ENCODE results near the gene ME2.
"Not testable (repeated sequence)": the region's sequence is repeated elsewhere in the genome, so short reads cannot be mapped to it uniquely, and the experiment has no call there.

ME2 gene

GRCh38 chr18:50878345-50879301 is at the start of gene ME2:
TSS of gene ME2 (plus strand) at chr18:50879118. CDS start at chr18:50895821, 16,703 bp downstream.
- DNase-seq = peak; percentile 89

DNA sequence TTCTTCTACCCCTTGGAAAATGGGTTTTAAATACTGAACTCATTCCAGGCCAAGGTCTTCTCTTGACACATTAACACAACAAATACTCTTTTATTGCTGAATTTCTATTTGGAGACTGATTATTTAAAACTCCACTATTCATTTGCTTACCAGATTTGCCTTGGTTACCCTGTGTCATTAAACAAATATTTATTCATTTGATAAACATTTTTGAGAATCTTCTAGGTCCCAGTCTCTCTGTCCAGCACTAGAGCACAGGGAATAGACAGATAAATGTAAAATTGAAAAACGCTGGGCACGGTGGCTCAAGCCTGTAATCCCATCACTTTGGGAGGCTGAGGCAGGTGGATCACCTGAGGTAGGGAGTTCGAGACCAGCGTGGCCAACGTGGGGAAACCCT is 49.3 kb upstream of the ME2 start:
- DNase-seq = no peak

DNA sequence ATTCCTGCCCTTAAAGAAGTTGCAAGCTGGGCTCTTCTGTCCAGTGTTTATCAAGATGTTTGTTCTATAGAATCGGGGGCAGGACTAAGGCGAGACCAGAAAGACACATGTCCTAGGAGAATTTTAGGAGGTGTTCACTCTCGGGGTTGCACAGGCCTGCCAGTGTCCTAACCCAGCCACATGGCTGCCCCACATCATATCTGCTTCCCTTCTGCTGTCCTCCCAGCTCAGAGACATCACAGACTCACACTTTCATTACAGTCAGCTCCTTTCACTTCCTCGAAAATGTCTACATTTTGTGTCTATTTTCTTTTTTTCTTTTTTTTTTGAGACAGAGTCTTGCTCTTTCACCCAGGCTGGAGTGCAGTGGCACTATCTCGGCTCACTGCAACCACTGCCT is 48.4 kb upstream of the ME2 start:
- no peak for DNase-seq

DNA sequence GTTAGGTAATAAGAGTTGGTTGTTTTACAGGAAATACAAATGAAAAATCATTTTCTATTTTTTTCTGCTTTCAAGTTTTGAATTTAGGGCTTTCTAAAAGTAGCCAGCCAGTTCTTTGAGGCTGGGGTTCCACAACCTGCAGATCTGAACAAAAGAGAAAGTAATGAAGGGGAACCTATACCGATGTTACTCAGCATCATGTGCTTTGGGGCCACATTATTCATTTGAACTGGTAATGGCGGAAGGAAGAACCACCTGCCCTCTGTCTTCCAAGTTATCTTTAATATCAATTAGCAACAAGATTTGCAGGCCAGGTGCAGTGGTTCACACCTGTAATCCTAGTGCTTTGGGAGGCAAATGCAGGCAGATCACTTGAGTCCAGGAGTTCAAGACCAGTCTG is 46.2 kb upstream of the ME2 start:
- DNase-seq = no peak

DNA sequence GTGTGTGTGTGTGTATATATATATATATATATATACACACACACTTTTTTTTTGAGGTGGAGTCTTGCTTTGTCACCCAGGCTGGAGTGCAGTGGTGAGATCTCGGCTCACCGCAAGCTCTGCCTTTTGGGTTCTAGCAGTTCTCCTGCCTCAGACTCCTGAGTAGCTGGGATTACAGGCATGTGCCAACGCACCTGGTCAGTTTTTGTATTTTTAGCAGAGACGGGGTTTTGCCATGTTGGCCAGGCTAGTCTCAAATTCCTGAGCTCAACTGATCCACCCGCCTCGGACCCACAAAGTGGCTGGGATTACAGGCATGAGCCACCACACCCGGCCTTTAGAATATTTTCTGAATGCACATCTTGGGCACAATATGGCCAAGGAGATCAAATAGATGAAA is 45.4 kb upstream of the ME2 start:
- DNase-seq = not testable (repeated sequence)

DNA sequence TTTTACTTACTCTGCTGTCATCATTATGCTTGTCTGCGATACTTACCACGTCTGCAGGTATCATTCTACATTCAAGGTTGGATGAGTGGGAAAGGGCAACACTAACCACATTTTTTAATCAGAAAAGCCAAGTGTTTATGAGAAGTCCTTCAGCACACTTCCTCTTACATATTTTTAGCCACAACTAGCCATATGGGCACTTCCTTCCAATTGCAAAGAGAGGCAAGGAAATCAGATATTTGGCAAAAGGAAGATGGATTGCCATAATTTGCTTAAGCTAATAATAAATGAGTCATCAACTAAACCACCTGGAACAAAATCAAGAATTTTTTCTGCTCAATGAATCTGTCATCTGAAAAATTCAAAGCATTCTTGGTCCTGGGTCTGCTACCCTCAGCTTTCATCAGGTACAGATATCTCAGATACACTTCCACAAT is 42.4 kb upstream of the ME2 start:
- no peak for DNase-seq

DNA sequence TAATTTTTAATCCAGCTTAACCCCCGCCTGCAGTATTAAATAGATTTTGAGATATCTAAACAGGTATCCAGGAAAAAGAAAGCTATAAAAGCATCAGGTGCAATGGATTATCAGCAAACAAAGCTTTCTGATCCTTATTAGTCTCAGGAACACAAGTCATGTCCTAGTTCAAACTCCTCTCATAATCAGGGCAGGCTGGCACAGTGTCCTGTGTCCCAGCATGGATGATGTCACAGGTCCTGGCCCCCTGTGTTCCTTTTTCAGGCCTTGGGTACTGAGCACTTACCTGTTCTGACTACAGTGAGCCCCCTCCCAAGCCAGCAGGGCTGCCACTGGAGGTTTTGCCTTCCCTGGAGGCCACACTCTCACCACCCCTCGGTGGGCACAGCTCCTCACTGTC is 39.6 kb upstream of the ME2 start:
- no peak for DNase-seq

GRCh38 chr18:50839996-50840395 is 38.9 kb upstream of the ME2 start:
- no peak for DNase-seq

- no peak for DNase-seq
Observed at GRCh38 chr18:50842846-50843245, 36.1 kb upstream of the ME2 start.

GRCh38 chr18:50844554-50844953 is 34.4 kb upstream of the ME2 start:
- DNase-seq = no peak

DNA sequence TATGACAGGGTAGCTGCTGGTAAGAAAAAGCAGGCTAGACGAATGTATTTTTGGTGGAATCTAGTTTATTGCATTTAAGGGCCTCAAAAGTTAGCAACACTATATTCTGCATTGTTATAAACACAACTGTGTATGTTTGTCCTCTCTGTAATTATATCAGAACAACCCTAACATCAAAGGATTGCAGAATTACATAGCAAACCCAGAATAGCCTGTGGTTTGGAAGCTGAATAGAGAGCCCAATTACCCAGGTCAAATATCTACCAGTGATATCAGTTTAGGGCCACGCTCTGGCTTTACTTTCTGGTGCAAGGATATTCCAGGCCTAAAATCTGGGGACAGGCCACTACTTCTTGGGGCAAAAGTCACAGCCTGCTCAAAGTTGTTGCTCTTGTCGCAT is 34.0 kb upstream of the ME2 start:
- DNase-seq = no peak

DNA sequence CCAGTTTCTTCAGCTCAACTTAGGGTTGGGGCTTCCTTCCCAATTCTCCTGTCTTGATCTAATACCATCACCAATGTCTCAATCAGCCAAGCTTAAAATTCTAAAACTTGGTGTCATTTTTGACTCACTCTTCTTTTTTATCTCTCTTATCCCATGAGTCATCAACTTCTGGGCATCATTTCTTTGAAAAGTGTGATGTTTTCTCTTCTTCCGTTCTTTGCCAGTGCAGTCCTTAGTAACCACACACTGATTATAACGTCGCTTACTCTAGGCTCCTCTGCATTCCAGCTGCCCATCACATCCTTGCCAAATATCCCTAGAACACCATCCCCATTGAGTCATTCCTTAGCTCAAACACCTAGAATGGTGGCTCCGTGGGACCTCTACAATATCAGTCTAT is 31.7 kb upstream of the ME2 start:
- DNase-seq = no peak

DNA sequence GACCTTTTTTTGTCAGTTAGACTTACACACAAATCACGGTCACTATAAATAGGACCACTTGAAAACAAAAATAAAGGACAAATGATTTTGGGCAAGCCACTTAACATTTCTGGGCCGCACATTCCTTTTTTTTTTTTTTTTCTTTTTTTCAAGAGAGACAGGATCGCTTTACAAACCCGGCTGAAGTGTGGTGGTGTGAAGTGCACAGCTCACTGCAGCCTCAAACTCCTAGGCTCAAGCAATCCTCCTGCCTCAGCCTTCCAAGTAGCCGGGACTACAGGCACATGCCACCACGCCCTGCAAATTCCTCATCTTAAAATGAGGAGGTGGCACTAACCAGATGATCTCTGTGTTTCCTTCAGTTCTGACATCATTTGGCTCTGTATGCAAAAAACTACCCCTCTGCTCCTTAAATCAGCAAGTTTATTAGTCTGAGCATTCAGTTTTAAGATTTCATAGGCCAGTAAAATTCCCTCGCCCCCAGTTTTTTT is 30.8 kb upstream of the ME2 start:
- DNase-seq = no peak

- no peak for DNase-seq
Observed at GRCh38 chr18:50848991-50849390, 29.9 kb upstream of the ME2 start.

GRCh38 chr18:50849419-50849821 is 29.5 kb upstream of the ME2 start:
- DNase-seq = no peak

GRCh38 chr18:50850307-50851065 is 28.4 kb upstream of the ME2 start:
- DNase-seq = no peak

- peak; percentile 47 for DNase-seq
Observed at GRCh38 chr18:50853863-50854271, 25.1 kb upstream of the ME2 start.

DNA sequence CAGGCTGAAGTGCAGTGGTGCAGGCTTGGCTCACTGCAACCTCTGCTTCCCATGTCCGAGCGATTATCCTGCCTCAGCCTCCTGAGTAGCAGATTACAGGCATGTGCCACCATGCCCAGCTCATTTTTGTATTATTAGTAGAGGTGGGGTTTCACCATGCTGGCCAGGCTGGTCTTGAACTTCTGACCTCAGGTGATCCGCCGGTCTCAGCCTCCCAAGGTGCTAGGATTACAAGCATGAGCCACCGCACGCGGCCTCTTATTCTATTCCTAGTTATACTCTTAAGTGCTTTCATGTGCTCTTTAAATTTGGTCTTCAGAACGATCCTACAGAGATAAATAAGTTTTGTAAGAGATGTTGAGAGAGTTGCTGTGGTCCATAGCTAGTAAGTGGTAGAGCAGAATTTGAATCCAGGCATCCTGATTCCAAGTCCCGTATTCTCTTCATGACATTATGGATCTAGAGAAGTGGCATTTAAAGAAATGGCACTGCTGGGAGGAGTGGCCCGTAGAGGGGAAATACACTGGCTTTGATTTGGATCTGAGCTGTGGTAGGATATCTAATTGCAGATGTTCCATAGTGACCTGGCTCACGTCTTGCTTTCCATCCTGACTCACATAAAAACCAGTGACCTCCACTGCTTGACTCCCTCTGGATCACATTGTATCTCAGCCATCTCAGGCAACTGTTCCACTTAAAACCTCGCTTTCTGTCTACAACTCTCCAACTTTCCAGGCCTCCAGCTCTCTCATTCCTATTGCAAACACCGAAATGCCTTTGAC is 22.8 kb upstream of the ME2 start:
- DNase-seq = no peak

- not testable (repeated sequence) for DNase-seq
Observed at GRCh38 chr18:50857166-50857565, 21.8 kb upstream of the ME2 start.

DNA sequence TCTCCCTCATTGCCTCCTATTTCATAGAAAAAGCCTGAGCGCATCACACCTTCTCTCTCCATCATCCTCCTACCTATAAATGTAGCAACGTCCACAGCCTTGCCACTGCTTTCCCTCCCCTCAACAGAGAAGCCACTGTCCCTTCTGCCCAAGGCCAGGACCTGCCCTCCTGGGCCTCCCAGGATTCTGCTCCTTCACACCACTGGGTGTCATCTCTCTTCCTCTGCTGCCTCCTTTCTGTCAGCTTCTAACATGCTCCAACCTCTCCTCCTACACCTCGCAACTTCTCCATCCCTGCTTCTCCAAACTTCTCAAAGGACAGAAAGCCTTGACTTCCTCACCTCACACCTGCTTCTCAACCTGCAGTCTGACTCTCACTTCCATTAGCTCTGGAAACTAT is 21.2 kb upstream of the ME2 start:
- no peak for DNase-seq

GRCh38 chr18:50859793-50860555 is 18.9 kb upstream of the ME2 start:
- DNase-seq = no peak

DNA sequence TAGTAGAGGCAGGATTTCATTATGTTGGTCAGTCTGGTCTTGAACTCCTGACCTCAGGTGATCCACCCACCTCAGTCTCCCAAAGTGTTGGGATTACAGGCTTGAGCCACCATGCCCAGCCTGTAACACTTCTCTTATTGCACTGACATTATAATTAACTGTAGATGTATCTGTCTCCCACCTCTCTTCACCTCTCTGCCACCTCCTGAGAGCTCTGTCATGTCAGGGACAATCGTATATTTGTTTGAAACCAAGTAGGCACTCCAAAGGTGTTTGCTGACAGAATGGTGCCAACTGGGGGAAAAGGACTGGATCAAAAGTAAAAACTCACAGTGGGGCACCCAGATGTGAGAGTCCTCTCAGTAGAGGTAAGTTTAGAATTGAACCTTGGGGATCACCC is 17.3 kb upstream of the ME2 start:
- no peak for DNase-seq
